ENCODE measurements around the gene BAIAP2. TPM values are rescaled to one million over a fixed set of nuclear protein-coding genes. Genes with fewer than 3 reads are reported as not detected.

Gene BAIAP2
- total RNA-seq, 1 donor from 2014 or later: 7.3 TPM

DNA sequence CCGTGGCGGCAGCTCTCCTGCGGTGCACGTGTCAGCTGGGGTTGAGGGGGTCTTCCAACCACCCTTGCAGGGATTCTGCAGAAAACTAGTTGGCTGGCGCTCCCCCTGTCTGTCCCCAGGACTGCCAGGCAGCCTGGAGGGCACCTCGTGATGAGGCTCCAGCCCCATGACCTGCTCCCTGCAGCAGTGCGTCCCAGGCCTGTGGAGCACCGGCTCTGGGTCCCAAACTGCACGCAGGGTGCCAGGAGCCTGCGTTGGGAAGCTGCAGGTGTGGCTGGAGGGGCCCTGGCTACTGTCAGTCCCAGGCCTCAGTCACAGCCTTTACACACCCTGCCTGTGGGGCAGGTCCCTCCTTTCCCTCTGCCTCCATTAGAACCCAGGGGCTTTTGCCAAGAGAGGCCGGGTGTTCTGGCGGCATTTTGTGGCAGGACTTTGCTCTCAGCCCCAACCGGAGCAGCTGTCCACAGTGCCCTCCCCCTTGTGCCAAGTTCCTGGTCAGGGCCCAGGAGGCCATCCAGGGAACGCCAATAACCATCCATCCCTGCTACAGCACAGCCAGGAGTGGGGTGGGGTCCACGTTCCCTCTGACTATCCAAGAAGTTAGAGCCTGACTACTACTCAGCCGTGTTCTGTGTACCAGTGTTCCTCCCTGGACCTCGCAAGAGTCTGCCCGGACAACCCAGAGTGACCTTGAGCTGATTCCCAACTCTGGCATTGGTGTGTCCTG lies 34.2 kb upstream of the BAIAP2 start:
- H3K27ac ChIP-seq (ENCODE audit: low read depth, low read length): no peak overlapping the region
- H3K4me1 ChIP-seq (ENCODE audit: control insufficient read depth in 3 of 3, insufficient read depth in 3 of 3, low read length in 3 of 3): peaks cover 27 to 36% (median 35%) of the 10 kb centered on the region in 3 donors
- H3K9me3 ChIP-seq (ENCODE audit: control insufficient read depth in 3 of 3, low read length in 3 of 3): no peaks in the 10 kb centered on the region
- peaks cover 38 to 41% (median 39%) of the 10 kb centered on the region in 3 donors for H3K36me3 ChIP-seq (ENCODE audit: control insufficient read depth in 3 of 3, insufficient read depth in 3 of 3, low read length in 3 of 3)
- peak overlapping the region in 1 of 3 donors; percentile 40 for H3K9ac ChIP-seq (ENCODE audit: low read depth in 1 of 3, low read length in 3 of 3)
- H3K4me3 ChIP-seq (ENCODE audit: low read length in 3 of 3): peak overlapping the region in 1 of 3 donors; percentile 6
- peaks cover 16 to 23% (median 16%) of the 10 kb centered on the region in 3 donors for H3K27me3 ChIP-seq (ENCODE audit: control insufficient read depth in 3 of 3, insufficient read depth in 3 of 3, low read length in 3 of 3)

GRCh38 chr17:81002013-81002384 lies 33.0 kb upstream of the BAIAP2 start:
- Histone ChIP-seq H3K9me3 (ENCODE audit: control insufficient read depth in 3 of 3, low read length in 3 of 3) (no peaks in the 10 kb centered on the region), H3K9ac (ENCODE audit: low read depth in 1 of 3, low read length in 3 of 3) (peak overlapping the region in 1 of 3 donors; percentile 45), H3K4me1 (ENCODE audit: control insufficient read depth in 3 of 3, insufficient read depth in 3 of 3, low read length in 3 of 3) (peaks cover 27 to 36% (median 35%) of the 10 kb centered on the region in 3 donors), H3K4me3 (ENCODE audit: low read length in 3 of 3) (no peak overlapping the region), H3K36me3 (ENCODE audit: control insufficient read depth in 3 of 3, insufficient read depth in 3 of 3, low read length in 3 of 3) (peaks cover 27 to 32% (median 28%) of the 10 kb centered on the region in 3 donors), H3K27ac (ENCODE audit: low read depth, low read length) (no peak overlapping the region), H3K27me3 (ENCODE audit: control insufficient read depth in 3 of 3, insufficient read depth in 3 of 3, low read length in 3 of 3) (peaks cover 19 to 32% (median 20%) of the 10 kb centered on the region in 3 donors)

- Histone ChIP-seq H3K27me3 (ENCODE audit: control insufficient read depth in 3 of 3, insufficient read depth in 3 of 3, low read length in 3 of 3) (peaks cover 19 to 32% (median 20%) of the 10 kb centered on the region in 3 donors), H3K4me1 (ENCODE audit: control insufficient read depth in 3 of 3, insufficient read depth in 3 of 3, low read length in 3 of 3) (peaks cover 27 to 36% (median 35%) of the 10 kb centered on the region in 3 donors), H3K36me3 (ENCODE audit: control insufficient read depth in 3 of 3, insufficient read depth in 3 of 3, low read length in 3 of 3) (peaks cover 21 to 26% (median 21%) of the 10 kb centered on the region in 3 donors), H3K9me3 (ENCODE audit: control insufficient read depth in 3 of 3, low read length in 3 of 3) (no peaks in the 10 kb centered on the region), H3K9ac (ENCODE audit: low read depth in 1 of 3, low read length in 3 of 3) (peak overlapping the region in 1 of 3 donors; percentile 45), H3K27ac (ENCODE audit: low read depth, low read length) (no peak overlapping the region), H3K4me3 (ENCODE audit: low read length in 3 of 3) (no peak overlapping the region)
These were observed 32.3 kb upstream of the BAIAP2 start for GRCh38 chr17:81002409-81003361.

- Histone ChIP-seq H3K27ac (ENCODE audit: low read depth, low read length) (no peak overlapping the region), H3K4me3 (ENCODE audit: low read length in 3 of 3) (no peak overlapping the region), H3K36me3 (ENCODE audit: control insufficient read depth in 3 of 3, insufficient read depth in 3 of 3, low read length in 3 of 3) (peaks cover 9 to 13% (median 10%) of the 10 kb centered on the region in 3 donors), H3K9me3 (ENCODE audit: control insufficient read depth in 3 of 3, low read length in 3 of 3) (no peaks in the 10 kb centered on the region), H3K9ac (ENCODE audit: low read depth in 1 of 3, low read length in 3 of 3) (no peak overlapping the region), H3K4me1 (ENCODE audit: control insufficient read depth in 3 of 3, insufficient read depth in 3 of 3, low read length in 3 of 3) (peaks cover 27 to 36% (median 35%) of the 10 kb centered on the region in 3 donors), H3K27me3 (ENCODE audit: control insufficient read depth in 3 of 3, insufficient read depth in 3 of 3, low read length in 3 of 3) (peaks cover 19 to 37% (median 20%) of the 10 kb centered on the region in 3 donors)
These were observed 31.1 kb upstream of the BAIAP2 start for GRCh38 chr17:81003711-81004475.

DNA sequence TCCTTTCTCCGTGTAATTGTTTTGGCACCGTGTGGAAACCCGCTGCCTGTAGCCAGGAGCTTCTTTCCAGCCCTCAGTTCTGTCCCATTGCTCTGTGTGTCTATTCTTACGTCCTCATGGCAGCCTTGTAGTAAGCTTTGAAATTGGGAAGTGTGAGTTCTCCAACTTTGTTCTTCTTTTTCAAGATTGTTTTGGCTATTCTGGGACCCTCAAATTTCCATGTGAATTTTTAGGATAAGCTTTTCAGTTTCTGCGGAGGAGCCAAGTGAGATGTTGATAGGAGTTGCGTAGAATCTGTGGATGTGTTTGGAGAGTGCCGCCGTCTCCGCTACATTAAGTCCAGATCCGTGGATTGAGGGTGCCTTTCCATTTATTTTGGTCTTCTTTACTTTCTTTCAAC lies 28.1 kb upstream of the BAIAP2 start:
- peaks cover 19 to 37% (median 20%) of the 10 kb centered on the region in 3 donors for H3K27me3 ChIP-seq (ENCODE audit: control insufficient read depth in 3 of 3, insufficient read depth in 3 of 3, low read length in 3 of 3)
- no peak overlapping the region for H3K27ac ChIP-seq (ENCODE audit: low read depth, low read length)
- H3K36me3 ChIP-seq (ENCODE audit: control insufficient read depth in 3 of 3, insufficient read depth in 3 of 3, low read length in 3 of 3): no peaks in the 10 kb centered on the region
- H3K4me3 ChIP-seq (ENCODE audit: low read length in 3 of 3): no peak overlapping the region
- peaks cover 0 to 3% (median 0%) of the 10 kb centered on the region in 3 donors for H3K9me3 ChIP-seq (ENCODE audit: control insufficient read depth in 3 of 3, low read length in 3 of 3)
- H3K9ac ChIP-seq (ENCODE audit: low read depth in 1 of 3, low read length in 3 of 3): no peak overlapping the region
- peaks cover 14 to 18% (median 17%) of the 10 kb centered on the region in 3 donors for H3K4me1 ChIP-seq (ENCODE audit: control insufficient read depth in 3 of 3, insufficient read depth in 3 of 3, low read length in 3 of 3)

DNA sequence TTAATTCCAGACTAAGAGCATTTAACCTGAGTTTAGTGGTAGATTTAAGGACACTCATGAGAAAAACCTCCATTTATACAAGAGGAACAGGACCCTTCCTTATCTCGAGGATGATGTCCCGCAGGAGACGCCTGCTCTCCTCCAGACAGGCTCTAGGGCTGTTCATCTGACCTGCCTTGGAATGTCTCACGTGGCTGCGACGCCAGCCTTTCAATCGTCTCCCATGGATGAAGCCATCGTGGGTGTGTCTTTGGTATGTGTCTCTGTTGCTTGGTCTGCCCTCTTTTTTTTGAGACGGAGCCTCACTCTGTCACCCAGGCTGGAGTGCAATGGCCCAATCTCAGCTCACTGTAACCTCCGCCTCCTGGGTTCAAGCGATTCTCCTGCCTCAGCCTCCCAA lies 26.8 kb upstream of the BAIAP2 start:
- H3K36me3 ChIP-seq (ENCODE audit: control insufficient read depth in 3 of 3, insufficient read depth in 3 of 3, low read length in 3 of 3): no peaks in the 10 kb centered on the region
- peaks cover 0 to 3% (median 0%) of the 10 kb centered on the region in 3 donors for H3K9me3 ChIP-seq (ENCODE audit: control insufficient read depth in 3 of 3, low read length in 3 of 3)
- H3K4me3 ChIP-seq (ENCODE audit: low read length in 3 of 3): no peak overlapping the region
- peaks cover 5 to 9% (median 8%) of the 10 kb centered on the region in 3 donors for H3K4me1 ChIP-seq (ENCODE audit: control insufficient read depth in 3 of 3, insufficient read depth in 3 of 3, low read length in 3 of 3)
- peaks cover 16 to 27% (median 20%) of the 10 kb centered on the region in 3 donors for H3K27me3 ChIP-seq (ENCODE audit: control insufficient read depth in 3 of 3, insufficient read depth in 3 of 3, low read length in 3 of 3)
- H3K27ac ChIP-seq (ENCODE audit: low read depth, low read length): no peak overlapping the region
- H3K9ac ChIP-seq (ENCODE audit: low read depth in 1 of 3, low read length in 3 of 3): no peak overlapping the region

GRCh38 chr17:81009136-81009535 lies 25.8 kb upstream of the BAIAP2 start:
- H3K9me3 ChIP-seq (ENCODE audit: control insufficient read depth in 3 of 3, low read length in 3 of 3): peaks cover 0 to 3% (median 0%) of the 10 kb centered on the region in 3 donors
- H3K36me3 ChIP-seq (ENCODE audit: control insufficient read depth in 3 of 3, insufficient read depth in 3 of 3, low read length in 3 of 3): no peaks in the 10 kb centered on the region
- H3K4me3 ChIP-seq (ENCODE audit: low read length in 3 of 3): no peak overlapping the region
- H3K4me1 ChIP-seq (ENCODE audit: control insufficient read depth in 3 of 3, insufficient read depth in 3 of 3, low read length in 3 of 3): peaks cover 5 to 6% (median 5%) of the 10 kb centered on the region in 3 donors
- H3K27me3 ChIP-seq (ENCODE audit: control insufficient read depth in 3 of 3, insufficient read depth in 3 of 3, low read length in 3 of 3): peaks cover 12 to 22% (median 16%) of the 10 kb centered on the region in 3 donors
- H3K9ac ChIP-seq (ENCODE audit: low read depth in 1 of 3, low read length in 3 of 3): no peak overlapping the region
- no peak overlapping the region for H3K27ac ChIP-seq (ENCODE audit: low read depth, low read length)

GRCh38 chr17:81010935-81011334 lies 24.0 kb upstream of the BAIAP2 start:
- no peak overlapping the region for H3K4me3 ChIP-seq (ENCODE audit: low read length in 3 of 3)
- H3K36me3 ChIP-seq (ENCODE audit: control insufficient read depth in 3 of 3, insufficient read depth in 3 of 3, low read length in 3 of 3): no peaks in the 10 kb centered on the region
- peaks cover 0 to 4% (median 3%) of the 10 kb centered on the region in 3 donors for H3K4me1 ChIP-seq (ENCODE audit: control insufficient read depth in 3 of 3, insufficient read depth in 3 of 3, low read length in 3 of 3)
- no peak overlapping the region for H3K9ac ChIP-seq (ENCODE audit: low read depth in 1 of 3, low read length in 3 of 3)
- peaks cover 0 to 3% (median 0%) of the 10 kb centered on the region in 3 donors for H3K9me3 ChIP-seq (ENCODE audit: control insufficient read depth in 3 of 3, low read length in 3 of 3)
- peaks cover 2 to 12% (median 3%) of the 10 kb centered on the region in 3 donors for H3K27me3 ChIP-seq (ENCODE audit: control insufficient read depth in 3 of 3, insufficient read depth in 3 of 3, low read length in 3 of 3)
- H3K27ac ChIP-seq (ENCODE audit: low read depth, low read length): no peak overlapping the region

- peaks cover 0 to 4% (median 0%) of the 10 kb centered on the region in 3 donors for H3K27me3 ChIP-seq (ENCODE audit: control insufficient read depth in 3 of 3, insufficient read depth in 3 of 3, low read length in 3 of 3)
- peaks cover 0 to 3% (median 0%) of the 10 kb centered on the region in 3 donors for H3K9me3 ChIP-seq (ENCODE audit: control insufficient read depth in 3 of 3, low read length in 3 of 3)
- H3K36me3 ChIP-seq (ENCODE audit: control insufficient read depth in 3 of 3, insufficient read depth in 3 of 3, low read length in 3 of 3): no peaks in the 10 kb centered on the region
- H3K9ac ChIP-seq (ENCODE audit: low read depth in 1 of 3, low read length in 3 of 3): no peak overlapping the region
- no peak overlapping the region for H3K27ac ChIP-seq (ENCODE audit: low read depth, low read length)
- no peak overlapping the region for H3K4me3 ChIP-seq (ENCODE audit: low read length in 3 of 3)
- peaks cover 0 to 4% (median 3%) of the 10 kb centered on the region in 3 donors for H3K4me1 ChIP-seq (ENCODE audit: control insufficient read depth in 3 of 3, insufficient read depth in 3 of 3, low read length in 3 of 3)
These were observed 23.0 kb upstream of the BAIAP2 start for GRCh38 chr17:81011951-81012350.

Data from skeletal muscle tissue (tissue), 4 donors.